Measurements from ENCODE around the gene APH1A.
A peak's percentile ranks its signal among the peaks of the same experiment; 100 is the strongest.
"Not testable (repeated sequence)": the region's sequence is repeated elsewhere in the genome, so short reads cannot be mapped to it uniquely, and the experiment has no call there.

Gene APH1A

GRCh38 chr1:150268705-150269403, at the start of gene APH1A:
Gene APH1A (minus strand): TSS chr1:150269016. CDS start chr1:150268810, 206 bp downstream.
- peak; percentile 99 for DNase-seq

GRCh38 chr1:150314691-150315090, 45.9 kb upstream of the APH1A start:
- DNase-seq = not testable (repeated sequence)

GRCh38 chr1:150311762-150312161, 42.9 kb upstream of the APH1A start:
- no peak for DNase-seq

- DNase-seq = no peak
These were observed 41.1 kb upstream of the APH1A start for GRCh38 chr1:150309758-150310508.

- not testable (repeated sequence) for DNase-seq
These were observed 39.8 kb upstream of the APH1A start for GRCh38 chr1:150308585-150308984.

GRCh38 chr1:150302902-150303301, 34.1 kb upstream of the APH1A start:
- DNase-seq = no peak

GRCh38 chr1:150302338-150302737, 33.5 kb upstream of the APH1A start:
- DNase-seq = no peak

GRCh38 chr1:150299716-150300115, 30.9 kb upstream of the APH1A start:
- DNase-seq = no peak

- DNase-seq = no peak
These were observed 26.7 kb upstream of the APH1A start for GRCh38 chr1:150295476-150295875.

- DNase-seq = peak; percentile 85 to 88 (median 87)
These were observed 24.8 kb upstream of the APH1A start, which contains the start of gene MRPS21 for GRCh38 chr1:150293433-150294253. Gene MRPS21 (plus strand): TSS chr1:150293861. CDS start chr1:150294367, 506 bp downstream.

GRCh38 chr1:150288822-150289221, 20.0 kb upstream of the APH1A start:
- DNase-seq = no peak

- DNase-seq = no peak
These were observed 19.6 kb upstream of the APH1A start for GRCh38 chr1:150288382-150288781.

GRCh38 chr1:150283260-150283659, 14.4 kb upstream of the APH1A start:
- DNase-seq = no peak

GRCh38 chr1:150282558-150282958, 13.7 kb upstream of the APH1A start:
- no peak for DNase-seq

- peak; percentile 70 to 80 (median 71) for DNase-seq
These were observed 13.1 kb upstream of the APH1A start, which contains the start of gene CIART for GRCh38 chr1:150281758-150282557. Gene CIART (plus strand): TSS chr1:150282554. CDS start chr1:150283268, 714 bp downstream.

GRCh38 chr1:150281221-150281757, 12.5 kb upstream of the APH1A start:
- DNase-seq = peak; percentile 76 to 84 (median 79)

- no peak for DNase-seq
These were observed 11.4 kb upstream of the APH1A start for GRCh38 chr1:150280138-150280707.

- peak; percentile 31 to 79 (median 75) for DNase-seq
These were observed 4.5 kb upstream of the APH1A start for GRCh38 chr1:150273311-150273710.

GRCh38 chr1:150271291-150271959, 2.6 kb upstream of the APH1A start:
- peak; percentile 53 to 80 (median 69) for DNase-seq

- DNase-seq = peak; percentile 67 to 78 (median 76)
These were observed 635 bp upstream of the APH1A start for GRCh38 chr1:150269451-150269850.

- DNase-seq = peak; percentile 50 to 70 (median 51)
These were observed 494 bp downstream of the APH1A start for GRCh38 chr1:150268340-150268704.
